ENCODE results near the gene VCL. TPM values are rescaled to one million over a fixed set of nuclear protein-coding genes. Genes with fewer than 3 reads are reported as not detected.

Gene VCL
- total RNA-seq, 2 experiments from 2014 or later, result 70.1 to 71.8 TPM

DNA sequence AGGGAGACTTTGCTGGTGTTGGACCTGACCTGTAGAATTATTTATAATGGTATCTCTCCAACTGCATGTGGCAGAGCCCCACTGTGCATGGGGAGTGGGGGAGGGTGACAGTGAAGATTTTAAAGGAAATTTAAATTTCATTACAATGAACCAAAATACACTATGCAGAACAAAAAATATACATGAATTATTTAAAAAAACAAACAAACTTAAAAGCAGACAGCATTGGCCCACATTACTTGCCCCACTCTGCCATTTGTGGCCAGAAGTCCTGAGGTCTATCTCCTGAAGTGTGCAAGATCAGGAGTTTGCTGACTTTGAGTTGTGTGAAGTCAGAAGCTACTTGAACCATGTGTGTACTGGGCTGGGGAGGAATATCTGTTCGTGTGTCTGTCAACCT, 112.2 kb downstream of the VCL start:
- Mint-ChIP-seq H3K36me3 (ENCODE audit: low read depth) (peaks cover 89% of the 10 kb centered on the region), H3K4me1 (peaks cover 7% of the 10 kb centered on the region), H3K27me3 (no peaks in the 10 kb centered on the region), H3K27ac (no peak overlapping the region), H3K4me3 (no peak overlapping the region), H3K9me3 (no peaks in the 10 kb centered on the region)
- no peak for DNase-seq
- ChIA-PET POLR2A (interaction anchor here (3.0 kb wide), 1 partner anchor 11 kb away, joined by 12 read pairs; no protein-coding TSS in a partner anchor), CTCF (interaction anchor here (0.5 to 1.3 kb wide), 2 partner anchors 63 to 224 kb away, joined by 4 read pairs; no protein-coding TSS in a partner anchor)

DNA sequence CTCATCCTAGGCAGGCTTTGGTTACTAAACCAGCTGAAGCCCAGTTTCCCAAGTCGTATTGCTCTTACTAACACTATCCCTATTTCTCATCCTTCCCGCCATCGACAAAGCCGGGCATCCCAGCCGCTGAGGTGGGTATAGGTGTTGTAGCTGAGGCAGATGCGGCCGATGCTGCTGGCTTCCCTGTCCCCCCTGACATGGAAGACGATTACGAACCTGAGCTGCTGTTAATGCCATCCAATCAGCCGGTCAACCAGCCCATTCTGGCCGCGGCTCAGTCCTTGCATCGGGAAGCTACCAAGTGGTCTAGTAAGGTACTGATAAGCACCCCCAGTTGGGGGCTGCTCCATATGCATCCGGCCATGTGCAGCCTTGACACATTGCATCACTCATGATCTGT, 113.9 kb downstream of the VCL start:
- H3K4me1 Mint-ChIP-seq, result peaks cover 8% of the 10 kb centered on the region

DNA sequence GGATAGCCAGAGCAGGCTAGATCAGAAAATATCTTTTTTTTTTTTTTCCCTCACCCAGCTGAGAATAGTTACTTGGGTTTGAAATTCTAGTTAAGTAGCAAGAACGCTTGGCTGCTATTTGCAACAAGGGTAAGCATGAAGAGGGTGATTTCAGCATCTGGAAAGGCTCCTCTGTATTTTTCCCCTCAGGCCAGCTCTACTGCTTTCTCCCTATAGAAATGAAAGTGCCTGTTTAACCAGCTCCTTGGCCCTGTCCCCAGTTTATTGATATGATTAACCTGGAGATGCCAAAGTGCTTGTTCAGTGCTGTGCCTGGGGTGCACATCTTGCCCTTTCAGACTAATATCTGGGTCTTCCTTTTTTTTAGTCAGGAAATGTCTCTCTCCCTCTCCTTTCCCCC, 115.6 kb downstream of the VCL start:
- H3K36me3 Mint-ChIP-seq (ENCODE audit: low read depth), result peaks cover 94% of the 10 kb centered on the region

More for the DNA sequence above, 113.9 kb downstream of the VCL start:
- H3K4me3 Mint-ChIP-seq, result no peak overlapping the region
- no peaks in the 10 kb centered on the region for H3K27me3 Mint-ChIP-seq
- peaks cover 92% of the 10 kb centered on the region for H3K36me3 Mint-ChIP-seq (ENCODE audit: low read depth)
- ChIA-PET CTCF (interaction anchor here (0.8 to 1.7 kb wide), 2 partner anchors 10 to 225 kb away, joined by 4 to 5 read pairs; no protein-coding TSS in a partner anchor), POLR2A (no interaction called here)
- no peak overlapping the region for H3K27ac Mint-ChIP-seq
- H3K9me3 Mint-ChIP-seq, result no peaks in the 10 kb centered on the region
- no peak for DNase-seq

DNA sequence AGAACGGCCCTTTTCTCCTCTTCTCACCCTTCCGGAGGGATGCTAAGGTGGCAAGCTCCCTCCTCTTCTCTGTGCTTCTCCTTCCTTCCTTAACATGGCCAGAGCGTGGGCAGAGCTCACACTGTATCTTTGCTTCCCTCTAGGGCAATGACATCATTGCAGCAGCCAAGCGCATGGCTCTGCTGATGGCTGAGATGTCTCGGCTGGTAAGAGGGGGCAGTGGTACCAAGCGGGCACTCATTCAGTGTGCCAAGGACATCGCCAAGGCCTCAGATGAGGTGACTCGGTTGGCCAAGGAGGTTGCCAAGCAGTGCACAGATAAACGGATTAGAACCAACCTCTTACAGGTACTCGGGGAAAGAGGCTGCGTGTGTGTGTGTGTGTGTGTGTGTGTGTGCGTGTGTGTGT, 116.1 kb downstream of the VCL start:
- DNase-seq, result no peak
- POLR2A ChIA-PET, result interaction anchor here (1.5 kb wide), 1 partner anchor 21 kb away, joined by 6 read pairs; no protein-coding TSS in a partner anchor
- Mint-ChIP-seq H3K4me3 (no peak overlapping the region), H3K4me1 (peaks cover 10% of the 10 kb centered on the region), H3K36me3 (ENCODE audit: low read depth) (peaks cover 94% of the 10 kb centered on the region), H3K27me3 (no peaks in the 10 kb centered on the region), H3K27ac (peak overlapping the region; percentile 26), H3K9me3 (no peaks in the 10 kb centered on the region)
- CTCF ChIA-PET, result interaction anchor here (0.9 kb wide), 1 partner anchor 227 kb away, joined by 3 read pairs; no protein-coding TSS in a partner anchor

More for the DNA sequence above, 115.6 kb downstream of the VCL start:
- H3K27me3 Mint-ChIP-seq, result no peaks in the 10 kb centered on the region
- ChIA-PET CTCF (no interaction called here), POLR2A (interaction anchor here (1.5 kb wide), 1 partner anchor 20 kb away, joined by 6 read pairs; no protein-coding TSS in a partner anchor)
- no peaks in the 10 kb centered on the region for H3K9me3 Mint-ChIP-seq
- DNase-seq, result no peak
- no peak overlapping the region for H3K4me3 Mint-ChIP-seq
- H3K4me1 Mint-ChIP-seq, result peaks cover 10% of the 10 kb centered on the region
- no peak overlapping the region for H3K27ac Mint-ChIP-seq

DNA sequence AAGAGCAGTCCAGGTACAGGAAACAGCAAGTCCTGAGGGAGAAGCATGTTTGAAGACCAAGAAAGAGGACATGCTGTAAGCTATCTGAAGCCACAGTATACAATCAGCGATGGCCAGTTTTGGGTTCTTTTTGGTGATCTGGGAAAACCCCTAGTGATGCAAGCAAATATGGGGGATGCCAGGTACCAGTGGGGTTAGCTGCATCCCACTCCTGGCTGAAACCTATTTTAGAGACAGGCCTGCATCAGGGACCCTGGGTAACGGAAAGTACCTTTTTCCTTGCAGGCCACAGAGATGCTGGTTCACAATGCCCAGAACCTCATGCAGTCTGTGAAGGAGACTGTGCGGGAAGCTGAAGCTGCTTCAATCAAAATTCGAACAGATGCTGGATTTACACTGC, 119.8 kb downstream of the VCL start:
- no peak overlapping the region for H3K27ac Mint-ChIP-seq
- CTCF ChIA-PET, result interaction anchor here (1.2 kb wide), 1 partner anchor 238 kb away, joined by 3 read pairs; no protein-coding TSS in a partner anchor
- no peaks in the 10 kb centered on the region for H3K27me3 Mint-ChIP-seq
- H3K4me3 Mint-ChIP-seq, result no peak overlapping the region
- POLR2A ChIA-PET, result interaction anchor here (0.9 to 1.2 kb wide), 2 partner anchors 10 to 92 kb away, joined by 3 read pairs; no protein-coding TSS in a partner anchor
- peaks cover 5% of the 10 kb centered on the region for H3K4me1 Mint-ChIP-seq
- DNase-seq, result no peak
- H3K9me3 Mint-ChIP-seq, result no peaks in the 10 kb centered on the region
- H3K36me3 Mint-ChIP-seq (ENCODE audit: low read depth), result peaks cover 93% of the 10 kb centered on the region

DNA sequence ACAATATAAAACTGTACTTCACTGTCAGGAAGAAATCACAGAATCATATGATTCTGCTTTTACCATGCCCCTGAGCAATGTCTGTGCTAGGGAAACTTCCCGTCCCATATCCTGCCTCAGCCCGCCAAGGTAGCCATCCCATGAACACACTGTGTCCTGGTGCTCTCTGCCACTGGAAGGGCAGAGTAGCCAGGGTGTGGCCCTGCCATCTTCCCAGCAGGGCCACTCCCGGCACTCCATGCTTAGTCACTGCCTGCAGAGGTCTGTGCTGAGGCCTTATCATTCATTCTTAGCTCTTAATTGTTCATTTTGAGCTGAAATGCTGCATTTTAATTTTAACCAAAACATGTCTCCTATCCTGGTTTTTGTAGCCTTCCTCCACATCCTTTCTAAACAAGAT, 120.9 kb downstream of the VCL start:
- Mint-ChIP-seq H3K36me3 (ENCODE audit: low read depth) (peaks cover 93% of the 10 kb centered on the region), H3K4me3 (no peak overlapping the region), H3K4me1 (peaks cover 5% of the 10 kb centered on the region), H3K27ac (peak overlapping the region; percentile 40), H3K9me3 (no peaks in the 10 kb centered on the region), H3K27me3 (no peaks in the 10 kb centered on the region)
- ChIA-PET POLR2A (interaction anchor here (0.9 kb wide), 1 partner anchor 11 kb away, joined by 3 read pairs; no protein-coding TSS in a partner anchor), CTCF (interaction anchor here (1.4 to 1.5 kb wide), 2 partner anchors 15 to 115 kb away, joined by 3 to 4 read pairs; no protein-coding TSS in a partner anchor)
- no peak for DNase-seq

DNA sequence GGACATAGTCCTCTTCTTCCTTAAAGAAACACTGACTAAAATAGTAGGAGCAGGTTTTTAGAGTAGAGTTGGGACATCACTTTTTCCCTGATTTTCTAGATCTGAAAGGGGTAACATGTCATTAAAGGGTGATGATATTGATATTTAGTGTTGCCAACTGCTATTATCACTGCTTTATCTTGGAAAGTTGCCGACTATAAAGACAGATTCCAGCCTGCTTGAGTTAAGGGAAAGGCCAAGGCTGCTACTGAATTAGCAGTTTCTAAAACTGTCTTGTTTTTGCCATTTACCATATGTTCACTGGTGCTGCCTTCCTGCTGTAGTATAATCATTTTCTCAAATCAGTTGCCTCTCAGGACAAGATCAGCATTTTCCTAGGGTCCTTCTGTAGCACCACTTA, 123.0 kb downstream of the VCL start:
- no peak for DNase-seq
- Mint-ChIP-seq H3K9me3 (no peaks in the 10 kb centered on the region), H3K4me3 (no peak overlapping the region), H3K27me3 (no peaks in the 10 kb centered on the region), H3K36me3 (ENCODE audit: low read depth) (peaks cover 88% of the 10 kb centered on the region), H3K27ac (no peak overlapping the region), H3K4me1 (peaks cover 5% of the 10 kb centered on the region)
- ChIA-PET POLR2A (interaction anchor here (0.6 to 2.3 kb wide), 3 partner anchors 12 to 241 kb away, joined by 3 to 12 read pairs (median 4); partner anchors contain the start of genes ADK and AP3M1), CTCF (no interaction called here)

DNA sequence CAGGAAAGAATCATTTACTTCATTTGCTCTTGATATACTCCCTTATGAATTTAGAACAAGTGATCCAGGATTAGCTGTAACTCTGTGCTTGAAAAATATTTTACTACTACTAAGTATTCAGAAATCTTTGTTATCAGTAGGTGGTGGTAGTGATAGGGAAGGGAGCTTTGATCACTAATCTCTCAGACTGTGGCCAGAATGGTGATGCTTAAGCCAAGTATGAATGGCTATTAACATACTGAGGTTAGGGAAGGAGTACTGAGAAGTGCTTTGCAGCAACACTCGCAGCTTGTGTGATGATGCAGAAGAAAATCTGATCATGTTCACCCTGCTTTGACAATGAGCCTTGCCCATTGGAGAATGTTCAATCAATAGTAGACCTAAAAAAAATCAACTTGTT, 123.5 kb downstream of the VCL start:
- Mint-ChIP-seq H3K4me3 (no peak overlapping the region), H3K9me3 (no peaks in the 10 kb centered on the region), H3K4me1 (peaks cover 5% of the 10 kb centered on the region), H3K27me3 (no peaks in the 10 kb centered on the region), H3K36me3 (ENCODE audit: low read depth) (peaks cover 88% of the 10 kb centered on the region), H3K27ac (no peak overlapping the region)
- ChIA-PET POLR2A (interaction anchor here (0.6 to 2.3 kb wide), 3 partner anchors 12 to 242 kb away, joined by 3 to 12 read pairs (median 4); partner anchors contain the start of genes ADK and AP3M1), CTCF (no interaction called here)
- DNase-seq, result no peak

DNA sequence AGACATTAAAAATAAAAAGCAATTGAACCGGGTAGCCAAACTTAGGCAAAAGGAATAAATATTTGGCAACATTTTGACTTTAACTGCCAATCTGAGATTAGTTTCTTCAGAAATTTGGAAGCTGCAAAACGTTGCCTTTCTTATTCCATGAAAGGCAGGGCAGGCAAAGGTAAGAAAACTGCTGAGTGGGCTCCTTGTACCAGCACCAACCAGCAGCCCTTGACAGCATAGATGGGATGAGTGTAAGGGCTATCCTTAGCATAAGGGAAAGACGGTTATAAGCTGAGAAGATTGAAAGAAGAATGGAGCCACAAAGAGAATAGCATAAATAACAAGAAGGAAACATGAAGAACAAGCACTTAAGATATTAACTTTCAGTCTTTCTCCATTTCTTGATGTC, 124.1 kb downstream of the VCL start:
- DNase-seq, result no peak
- POLR2A ChIA-PET, result interaction anchor here (1.3 to 2.3 kb wide), 2 partner anchors 13 to 29 kb away, joined by 3 to 12 read pairs; partner anchors contain the start of genes ADK and AP3M1
- CTCF ChIA-PET, result interaction anchor here (1.4 to 1.9 kb wide), 2 partner anchors 23 to 236 kb away, joined by 3 to 4 read pairs; no protein-coding TSS in a partner anchor
- H3K27me3 Mint-ChIP-seq, result no peaks in the 10 kb centered on the region
- no peaks in the 10 kb centered on the region for H3K9me3 Mint-ChIP-seq
- H3K4me3 Mint-ChIP-seq, result no peak overlapping the region
- no peak overlapping the region for H3K27ac Mint-ChIP-seq
- H3K4me1 Mint-ChIP-seq, result peaks cover 3% of the 10 kb centered on the region
- peaks cover 85% of the 10 kb centered on the region for H3K36me3 Mint-ChIP-seq (ENCODE audit: low read depth)

DNA sequence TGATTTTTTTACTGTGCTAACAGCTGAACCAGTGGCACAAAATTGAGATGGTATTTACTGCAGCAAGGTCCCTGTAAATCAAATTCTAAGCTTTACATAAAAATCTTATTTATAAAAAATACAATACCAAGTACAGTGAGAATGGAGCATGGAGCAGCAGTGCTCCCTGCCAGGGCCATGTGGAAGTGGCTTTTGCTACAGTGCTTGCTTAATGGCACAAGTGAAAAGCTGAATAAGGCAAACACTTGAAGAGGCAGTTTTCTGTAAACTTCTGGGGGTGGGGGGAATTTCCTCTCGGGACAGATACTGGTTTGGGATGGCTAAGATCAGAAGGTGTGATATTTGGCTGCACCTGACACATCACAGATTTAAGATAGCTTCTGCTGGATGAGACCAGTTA, 125.2 kb downstream of the VCL start:
- Mint-ChIP-seq H3K4me1 (no peaks in the 10 kb centered on the region), H3K9me3 (no peaks in the 10 kb centered on the region), H3K4me3 (no peak overlapping the region), H3K27ac (no peak overlapping the region), H3K27me3 (no peaks in the 10 kb centered on the region), H3K36me3 (ENCODE audit: low read depth) (peaks cover 78% of the 10 kb centered on the region)
- POLR2A ChIA-PET, result interaction anchor here (1.0 to 1.5 kb wide), 4 partner anchors 16 to 750 kb away, joined by 3 to 6 read pairs (median 4); partner anchors contain the start of genes ADK and AP3M1
- CTCF ChIA-PET, result interaction anchor here (1.1 to 2.8 kb wide), 4 partner anchors 24 to 264 kb away, joined by 3 to 13 read pairs (median 4); no protein-coding TSS in a partner anchor
- DNase-seq, result no peak

DNA sequence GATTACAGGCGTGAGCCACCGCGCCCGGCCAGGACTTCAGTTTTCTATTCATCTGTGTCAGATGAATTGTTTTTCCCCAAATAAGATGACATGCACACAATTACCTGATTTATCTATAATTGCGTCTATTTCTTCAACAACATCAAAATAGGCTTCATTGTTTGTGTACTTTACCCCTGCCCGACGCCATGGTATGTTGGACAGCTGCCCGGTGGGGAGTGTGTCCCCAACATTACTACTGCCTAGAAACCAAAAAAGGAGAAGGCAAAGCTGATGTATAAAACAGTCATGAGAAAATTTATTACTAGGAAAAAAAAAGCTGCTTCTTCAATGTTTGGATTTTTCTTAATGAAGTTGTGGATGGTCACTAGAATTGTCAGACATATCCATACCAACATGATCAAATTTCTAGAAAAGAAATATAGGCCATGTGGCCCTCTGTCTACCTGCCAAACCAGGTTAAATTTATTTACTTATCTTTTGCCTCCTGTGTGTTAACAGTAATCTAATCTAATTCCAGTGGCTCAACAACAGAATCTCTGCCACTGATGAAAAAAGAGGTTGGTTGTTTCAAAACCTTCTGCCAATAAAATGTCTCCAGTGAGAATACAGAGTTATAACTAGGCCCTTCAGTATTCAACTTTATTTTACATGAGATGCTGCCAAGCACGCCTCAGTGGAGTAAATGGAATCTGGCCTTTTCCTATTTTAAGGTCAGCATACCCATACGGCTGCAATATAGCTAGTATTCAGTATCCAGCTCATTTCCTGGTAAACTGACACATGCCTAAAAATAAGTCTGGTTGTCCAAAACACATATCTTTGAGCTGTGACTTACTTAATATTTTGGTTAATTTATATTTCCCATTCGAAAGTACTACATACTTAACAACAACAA, 136.3 kb downstream of the VCL start:
- POLR2A ChIA-PET, result interaction anchor here (1.0 to 1.7 kb wide), 2 partner anchors 11 to 17 kb away, joined by 4 to 5 read pairs; partner anchors contain the start of genes ADK and AP3M1
- H3K36me3 Mint-ChIP-seq (ENCODE audit: low read depth), result peaks cover 55% of the 10 kb centered on the region

DNA sequence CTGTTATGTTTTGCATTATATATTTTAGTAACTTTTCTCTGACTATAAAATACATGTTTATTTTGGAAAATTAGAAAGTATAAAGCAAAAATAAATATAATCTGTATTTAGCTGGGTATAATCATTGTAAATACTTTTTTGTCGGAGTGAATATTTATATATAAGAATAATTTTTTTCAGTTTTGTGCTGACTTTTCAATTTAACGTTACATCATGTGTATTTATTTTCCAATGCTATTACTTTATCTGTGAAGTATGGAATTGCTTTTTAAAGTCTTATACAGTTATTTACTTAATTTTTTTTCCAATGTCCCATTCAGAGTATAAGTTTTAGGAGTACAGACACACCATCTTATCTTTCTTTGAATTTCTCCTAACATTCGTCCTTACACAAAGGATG, 137.5 kb downstream of the VCL start:
- Mint-ChIP-seq H3K36me3 (ENCODE audit: low read depth) (peaks cover 51% of the 10 kb centered on the region), H3K4me3 (no peak overlapping the region), H3K27ac (no peak overlapping the region), H3K4me1 (no peaks in the 10 kb centered on the region), H3K9me3 (no peaks in the 10 kb centered on the region), H3K27me3 (no peaks in the 10 kb centered on the region)
- CTCF ChIA-PET, result interaction anchor here (1.0 to 1.1 kb wide), 2 partner anchors 15 to 99 kb away, joined by 3 to 4 read pairs; partner anchors contain the start of genes ADK and AP3M1
- no peak for DNase-seq
- POLR2A ChIA-PET, result no interaction called here

More for the DNA sequence above, 136.3 kb downstream of the VCL start:
- no peaks in the 10 kb centered on the region for H3K27me3 Mint-ChIP-seq
- H3K27ac Mint-ChIP-seq, result peak overlapping the region; percentile 9
- CTCF ChIA-PET, result interaction anchor here (0.6 kb wide), 1 partner anchor 870 kb away, joined by 3 read pairs; no protein-coding TSS in a partner anchor
- H3K9me3 Mint-ChIP-seq, result no peaks in the 10 kb centered on the region
- no peak for DNase-seq
- no peaks in the 10 kb centered on the region for H3K4me1 Mint-ChIP-seq
- H3K4me3 Mint-ChIP-seq, result no peak overlapping the region

Data from activated CD4-positive, alpha-beta memory T cell treated with anti-CD3 and anti-CD28 coated beads, Interleukin-2, amount 10 ng/mL, durations not matched to agents 7 days and 5 days (primary cell).